ENCODE measurements around the gene YWHAB. TPM values are rescaled to one million over a fixed set of nuclear protein-coding genes. Genes with fewer than 3 reads are reported as not detected.
A peak's percentile ranks its signal among the peaks of the same experiment; 100 is the strongest.

Gene YWHAB
- total RNA-seq, 1 donor from 2014 or later, result 314 TPM

DNA sequence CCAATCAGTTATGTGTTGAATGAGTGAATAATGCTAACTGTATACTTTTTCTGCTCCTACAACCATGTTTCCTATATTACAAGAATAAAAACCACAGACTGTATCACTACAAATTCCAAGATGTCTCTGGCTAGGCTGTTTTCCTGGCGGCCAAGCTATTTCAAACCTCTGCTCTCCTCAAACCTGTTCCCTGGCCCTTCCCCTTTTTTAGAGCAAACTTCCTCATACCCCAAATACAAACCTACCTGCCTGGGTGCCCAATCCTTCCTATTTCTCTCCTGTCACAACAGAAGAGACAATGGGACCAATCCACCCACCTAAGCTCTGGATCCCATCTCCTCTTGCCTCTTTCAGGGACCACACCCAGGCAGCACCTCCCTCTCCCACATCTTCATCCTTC is 67.2 kb downstream of the YWHAB start:
- no peak for DNase-seq (ENCODE audit: low spot score)

DNA sequence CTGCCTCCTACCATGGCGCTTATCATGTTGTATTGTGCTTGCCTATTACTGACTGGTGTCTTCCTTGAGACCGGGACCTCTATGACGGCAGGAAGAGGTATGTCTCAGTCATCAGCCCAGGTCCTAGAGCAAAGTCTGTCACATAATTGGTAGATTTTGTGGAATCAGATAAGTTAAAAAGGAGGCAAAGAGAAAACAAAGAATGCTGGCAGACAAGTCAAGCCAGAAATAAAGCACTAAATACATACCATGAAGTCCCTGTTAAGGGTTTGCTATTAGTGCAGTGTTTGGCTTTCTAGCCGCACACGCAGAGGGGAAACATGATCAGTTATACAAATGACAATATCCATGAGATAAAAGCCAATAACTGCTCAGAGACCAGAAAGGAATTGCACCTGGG is 68.7 kb downstream of the YWHAB start:
- peak; percentile 39 for DNase-seq (ENCODE audit: low spot score)

GRCh38 chr20:44955270-44955669 is 69.8 kb downstream of the YWHAB start:
- DNase-seq (ENCODE audit: low spot score), result peak; percentile 37

- peak; percentile 58 for DNase-seq (ENCODE audit: low spot score)
These were observed 70.9 kb downstream of the YWHAB start for GRCh38 chr20:44956410-44956809.

Other genes with a start within 250 kb of the YWHAB start
- 3.6 TPM for gene ADA, start 234.0 kb upstream of the YWHAB start, total RNA-seq
- 1.1 TPM for gene CCN5, start 170.3 kb upstream of the YWHAB start, total RNA-seq
- 3.4 TPM for gene KCNK15, start 139.8 kb upstream of the YWHAB start, total RNA-seq
- 0.44 TPM for gene RIMS4, start 75.2 kb upstream of the YWHAB start, total RNA-seq
- 79.4 TPM for gene PABPC1L, start 24.4 kb downstream of the YWHAB start, total RNA-seq
- 57.1 TPM for gene TOMM34, start 74.7 kb downstream of the YWHAB start, total RNA-seq
- 53.3 TPM for gene STK4, start 80.8 kb downstream of the YWHAB start, total RNA-seq
- 0.86 TPM for gene KCNS1, start 215.4 kb downstream of the YWHAB start, total RNA-seq
- 0.78 TPM for gene WFDC5, start 229.5 kb downstream of the YWHAB start, total RNA-seq
- gene WFDC12, start 238.8 kb downstream of the YWHAB start, total RNA-seq, result not detected

Measured in ureter (tissue), 1 donor.